ENCODE data around the gene TF.
A peak's percentile ranks its signal among the peaks of the same experiment; 100 is the strongest.
"Not testable (repeated sequence)": the region's sequence is repeated elsewhere in the genome, so short reads cannot be mapped to it uniquely, and the experiment has no call there.

Gene TF

DNA sequence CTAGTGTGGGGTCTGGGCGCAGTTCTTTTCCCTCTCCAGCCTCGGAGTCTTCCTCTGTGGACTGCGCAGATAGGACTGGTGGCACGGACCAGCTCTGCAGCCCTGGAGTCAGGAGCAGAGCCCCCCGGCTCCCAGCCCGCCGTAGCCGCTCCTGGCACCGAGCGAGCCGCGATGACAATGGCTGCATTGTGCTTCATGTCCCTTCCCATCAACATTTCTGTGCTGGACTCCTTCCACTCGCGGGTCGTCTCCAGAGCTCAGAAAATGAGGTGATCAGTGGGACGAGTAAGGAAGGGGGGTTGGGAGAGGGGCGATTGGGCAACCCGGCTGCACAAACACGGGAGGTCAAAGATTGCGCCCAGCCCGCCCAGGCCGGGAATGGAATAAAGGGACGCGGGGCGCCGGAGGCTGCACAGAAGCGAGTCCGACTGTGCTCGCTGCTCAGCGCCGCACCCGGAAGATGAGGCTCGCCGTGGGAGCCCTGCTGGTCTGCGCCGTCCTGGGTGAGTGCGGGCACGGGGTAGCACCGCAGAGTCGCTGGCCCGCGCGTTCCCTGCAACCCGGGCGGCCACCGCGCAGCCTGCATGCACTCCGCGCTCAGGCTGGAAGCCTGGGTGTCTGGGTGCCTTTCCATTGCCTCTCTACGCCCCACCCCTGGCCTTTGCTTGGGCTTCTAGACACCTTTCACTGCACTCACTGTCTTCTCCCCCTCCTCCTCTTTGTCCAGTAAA, at the start of gene TF:
TF (plus strand) TSS at position 413 of the 731 bp plus-strand sequence; CDS start at position 461, 48 bp downstream.
- no peak for DNase-seq (ENCODE audit: low spot score)

- DNase-seq (ENCODE audit: low spot score): no peak
Measured at GRCh38 chr3:133697960-133698359, 48.2 kb upstream of the TF start.

GRCh38 chr3:133699467-133699866, 46.7 kb upstream of the TF start:
- no peak for DNase-seq (ENCODE audit: low spot score)

DNA sequence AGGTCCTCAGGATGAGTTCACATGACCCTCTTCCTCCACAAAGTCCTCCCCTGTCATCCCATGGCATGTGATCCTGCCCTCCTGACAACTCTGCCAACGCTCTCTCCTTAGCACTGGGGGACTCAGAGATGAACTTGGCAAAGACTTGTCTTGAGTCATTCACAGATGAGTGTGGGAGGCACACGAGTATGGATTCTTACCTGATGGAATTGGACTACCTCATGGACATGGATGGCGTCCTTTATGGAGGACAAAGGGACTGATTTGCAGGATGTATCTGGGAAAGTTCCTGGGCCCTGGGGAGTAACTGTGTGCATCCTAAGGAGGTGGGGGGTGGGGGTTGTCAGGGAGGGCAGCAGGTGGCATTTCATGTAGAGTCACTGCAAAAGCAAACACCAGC, 46.3 kb upstream of the TF start:
- no peak for DNase-seq (ENCODE audit: low spot score)

GRCh38 chr3:133700351-133700750, 45.8 kb upstream of the TF start:
- DNase-seq (ENCODE audit: low spot score): no peak

GRCh38 chr3:133701435-133702358, 44.5 kb upstream of the TF start:
- no peak for DNase-seq (ENCODE audit: low spot score)

- no peak for DNase-seq (ENCODE audit: low spot score)
Measured at GRCh38 chr3:133703915-133704314, 42.3 kb upstream of the TF start.

DNA sequence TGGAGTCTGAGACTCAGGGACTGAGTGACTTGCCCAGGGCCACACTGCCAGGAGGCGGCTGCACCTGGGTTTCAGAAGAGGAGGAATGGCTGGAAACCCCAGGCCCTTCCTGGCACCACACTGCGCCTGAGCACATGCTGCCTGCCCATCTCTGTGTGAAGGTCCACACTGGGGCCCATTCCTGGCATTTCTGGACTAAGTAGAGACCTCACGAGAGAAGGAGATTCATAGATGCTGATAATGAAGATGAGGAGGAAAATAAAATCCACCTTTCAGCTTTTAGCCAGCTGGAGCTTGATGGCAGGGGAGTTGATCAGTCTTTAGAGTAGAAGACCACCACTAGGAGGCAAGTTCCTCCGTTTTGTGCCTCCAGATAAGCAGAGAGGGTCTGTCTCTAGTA, 40.2 kb upstream of the TF start:
- no peak for DNase-seq (ENCODE audit: low spot score)

- no peak for DNase-seq (ENCODE audit: low spot score)
Measured at GRCh38 chr3:133709139-133709750, 36.9 kb upstream of the TF start.

GRCh38 chr3:133711013-133711412, 35.2 kb upstream of the TF start:
- no peak for DNase-seq (ENCODE audit: low spot score)

GRCh38 chr3:133712017-133712416, 34.2 kb upstream of the TF start:
- DNase-seq (ENCODE audit: low spot score): no peak

- no peak for DNase-seq (ENCODE audit: low spot score)
Measured at GRCh38 chr3:133713347-133713746, 32.8 kb upstream of the TF start.

DNA sequence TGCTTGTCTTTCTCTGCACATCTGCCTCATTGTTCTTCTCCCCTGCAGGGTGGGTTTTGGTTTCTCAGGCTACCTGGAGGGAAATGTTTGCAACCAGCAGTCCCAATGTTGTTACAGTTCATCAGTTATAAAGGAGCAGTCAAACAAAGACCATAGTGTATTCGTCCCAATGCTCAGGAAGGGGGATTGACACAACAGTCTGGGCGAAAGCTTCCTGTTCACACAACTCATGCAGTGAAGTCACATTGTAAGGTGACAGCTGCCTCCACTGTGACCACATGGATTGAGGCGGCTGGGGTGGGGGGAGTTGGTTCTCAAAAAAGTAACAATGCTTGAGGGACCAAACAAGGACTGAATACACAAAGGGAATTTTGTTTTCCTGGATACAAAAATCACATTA, 28.8 kb upstream of the TF start:
- DNase-seq (ENCODE audit: low spot score): no peak

DNA sequence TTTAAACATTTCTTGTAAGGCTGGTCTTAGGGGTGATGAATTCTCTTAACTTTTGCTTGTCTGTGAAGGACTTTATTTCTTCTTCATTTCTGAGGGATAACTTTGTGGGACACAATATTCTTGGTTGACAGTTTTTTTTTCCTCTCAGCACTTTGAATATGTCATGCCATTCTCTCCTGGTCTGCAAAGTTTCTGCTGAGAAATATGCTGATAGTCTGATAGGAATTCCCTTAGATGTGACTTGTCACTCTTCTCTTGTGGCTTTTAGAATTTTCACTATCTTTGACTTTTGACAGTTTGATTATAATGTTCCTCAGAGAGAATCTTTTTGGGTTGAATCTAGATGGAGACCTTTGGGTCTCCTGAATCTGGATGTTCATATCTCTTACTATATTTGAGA, 23.3 kb upstream of the TF start:
- DNase-seq (ENCODE audit: low spot score): no peak

- DNase-seq (ENCODE audit: low spot score): no peak
Measured at GRCh38 chr3:133730993-133731392, 15.2 kb upstream of the TF start.

DNA sequence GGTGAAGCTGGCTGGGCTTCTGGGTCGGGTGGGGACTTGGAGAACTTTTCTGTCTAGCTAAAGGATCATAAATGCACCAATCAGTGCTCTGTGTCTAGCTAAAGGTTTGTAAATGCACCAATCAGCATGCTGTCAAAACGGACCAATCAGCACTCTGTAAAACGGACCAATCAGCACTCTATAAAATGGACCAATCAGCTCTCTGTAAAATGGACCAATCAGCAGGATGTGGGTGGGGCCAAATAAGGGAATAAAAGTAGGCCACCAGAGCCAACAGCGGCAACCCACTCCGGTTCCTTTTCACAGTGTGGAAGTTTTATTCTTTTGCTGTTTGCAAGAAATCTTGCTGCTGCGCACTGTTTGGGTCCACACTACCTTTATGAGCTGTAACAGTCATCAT, 14.0 kb upstream of the TF start:
- DNase-seq (ENCODE audit: low spot score): not testable (repeated sequence)

GRCh38 chr3:133733226-133733625, 13.0 kb upstream of the TF start:
- DNase-seq (ENCODE audit: low spot score): no peak

DNA sequence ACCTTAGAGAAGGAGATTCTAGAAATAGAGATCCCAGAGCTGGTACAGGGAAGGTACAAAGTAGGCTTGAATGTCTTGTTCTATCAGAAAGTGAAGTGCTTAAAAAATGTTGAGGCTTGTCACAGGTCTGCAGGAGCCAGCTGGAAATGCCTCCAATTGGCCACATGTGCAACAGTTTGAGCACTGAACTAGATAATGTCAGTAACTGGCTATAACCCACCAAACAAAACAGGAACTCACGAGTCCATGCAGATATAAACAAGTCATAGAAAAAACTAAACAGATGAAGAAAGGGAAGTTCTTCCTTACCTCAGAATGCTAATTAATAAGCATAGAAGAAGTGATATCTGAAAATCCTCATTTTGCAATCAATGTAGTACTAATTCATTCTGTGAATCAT, 11.9 kb upstream of the TF start:
- no peak for DNase-seq (ENCODE audit: low spot score)

- DNase-seq (ENCODE audit: low spot score): peak; percentile 45
Measured at GRCh38 chr3:133742351-133743091, 3.7 kb upstream of the TF start.

DNA sequence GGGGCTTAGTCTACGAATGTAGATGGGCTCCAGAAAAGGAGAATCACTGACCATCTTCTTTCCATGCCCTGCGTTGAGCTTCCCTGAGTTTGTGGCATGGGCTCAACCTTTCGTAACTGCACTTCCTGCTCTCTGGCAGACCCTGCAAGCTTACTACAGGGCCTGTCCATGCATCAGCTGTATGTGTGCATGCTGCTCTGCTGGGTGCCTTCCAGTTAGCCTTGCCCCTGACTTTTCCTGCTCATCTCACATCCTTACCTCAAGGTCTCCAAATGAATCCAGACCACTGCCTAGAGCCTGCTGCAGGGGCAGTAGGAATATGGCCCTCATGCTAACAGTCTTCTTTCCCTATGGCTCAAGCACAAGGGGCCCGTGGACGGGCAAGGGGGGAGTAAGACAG, 2.0 kb upstream of the TF start:
- peak; percentile 3 for DNase-seq (ENCODE audit: low spot score)

GRCh38 chr3:133745108-133745507, 1.1 kb upstream of the TF start:
- DNase-seq (ENCODE audit: low spot score): no peak

DNA sequence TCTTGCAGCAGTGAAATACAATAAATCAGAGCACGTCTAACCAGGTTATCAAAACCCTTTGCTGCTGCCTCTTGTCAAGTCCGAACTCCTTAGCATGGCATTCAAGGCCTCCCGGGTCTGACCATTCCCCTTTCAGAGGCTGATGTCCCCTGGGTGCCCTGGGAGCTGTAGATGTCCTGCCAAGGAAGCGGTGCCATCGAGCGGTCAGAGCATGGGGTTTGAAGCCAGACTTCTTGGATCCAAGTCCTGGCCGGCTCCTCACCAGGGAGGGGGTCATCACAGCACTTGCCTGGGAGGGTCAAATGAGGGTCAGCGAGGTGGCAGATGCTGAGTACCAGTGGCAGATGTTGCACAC, 496 bp downstream of the TF start:
- DNase-seq (ENCODE audit: low spot score): no peak
